ENCODE results near the gene TNFRSF4. TPM values are rescaled to one million over a fixed set of nuclear protein-coding genes. Genes with fewer than 3 reads are reported as not detected.

TNFRSF4 gene
- total RNA-seq, 4 donors from 2014 or later, result 2.4 to 10.7 (median 5.9) TPM

DNA sequence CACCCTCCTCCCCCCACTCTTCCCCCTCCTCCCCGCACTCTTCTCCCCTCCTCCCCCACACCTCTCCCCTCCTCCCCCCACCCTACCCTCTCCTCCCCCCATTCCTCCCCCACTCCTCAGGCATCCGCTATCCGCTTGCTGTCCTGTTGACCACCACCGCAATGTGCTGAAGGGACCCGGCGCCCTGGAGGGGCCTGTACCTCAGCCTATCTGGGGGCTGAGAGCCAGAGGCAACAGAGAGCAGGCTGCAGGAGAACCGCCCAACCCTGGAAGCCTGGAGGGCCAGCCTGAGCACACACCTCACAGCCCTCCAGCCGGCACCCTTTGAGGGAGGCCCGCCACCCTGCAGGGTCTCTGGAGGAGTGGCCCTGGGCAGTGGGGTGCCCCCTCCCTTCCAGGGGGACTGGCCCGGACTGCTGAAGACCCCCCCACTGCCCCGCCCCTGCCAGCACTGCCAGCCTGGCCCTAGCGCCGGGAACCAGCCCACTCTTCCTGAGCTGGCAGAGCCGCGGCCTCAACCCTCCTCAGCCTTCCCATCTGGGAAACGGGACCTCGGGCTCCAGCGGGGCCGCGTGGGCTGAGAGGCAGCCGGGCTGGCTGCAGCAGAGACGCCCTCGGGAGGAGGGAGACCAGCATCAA, 31.3 kb upstream of the TNFRSF4 start:
- no peak for ATAC-seq (ENCODE audit: low FRiP score)
- TF ChIP-seq, protein P1, sequence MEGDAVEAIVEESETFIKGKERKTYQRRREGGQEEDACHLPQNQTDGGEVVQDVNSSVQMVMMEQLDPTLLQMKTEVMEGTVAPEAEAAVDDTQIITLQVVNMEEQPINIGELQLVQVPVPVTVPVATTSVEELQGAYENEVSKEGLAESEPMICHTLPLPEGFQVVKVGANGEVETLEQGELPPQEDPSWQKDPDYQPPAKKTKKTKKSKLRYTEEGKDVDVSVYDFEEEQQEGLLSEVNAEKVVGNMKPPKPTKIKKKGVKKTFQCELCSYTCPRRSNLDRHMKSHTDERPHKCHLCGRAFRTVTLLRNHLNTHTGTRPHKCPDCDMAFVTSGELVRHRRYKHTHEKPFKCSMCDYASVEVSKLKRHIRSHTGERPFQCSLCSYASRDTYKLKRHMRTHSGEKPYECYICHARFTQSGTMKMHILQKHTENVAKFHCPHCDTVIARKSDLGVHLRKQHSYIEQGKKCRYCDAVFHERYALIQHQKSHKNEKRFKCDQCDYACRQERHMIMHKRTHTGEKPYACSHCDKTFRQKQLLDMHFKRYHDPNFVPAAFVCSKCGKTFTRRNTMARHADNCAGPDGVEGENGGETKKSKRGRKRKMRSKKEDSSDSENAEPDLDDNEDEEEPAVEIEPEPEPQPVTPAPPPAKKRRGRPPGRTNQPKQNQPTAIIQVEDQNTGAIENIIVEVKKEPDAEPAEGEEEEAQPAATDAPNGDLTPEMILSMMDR (IDR thresholded peaks at IDR 0.05), result no peak
- DNase-seq (ENCODE audit: low spot score), result no peak

DNA sequence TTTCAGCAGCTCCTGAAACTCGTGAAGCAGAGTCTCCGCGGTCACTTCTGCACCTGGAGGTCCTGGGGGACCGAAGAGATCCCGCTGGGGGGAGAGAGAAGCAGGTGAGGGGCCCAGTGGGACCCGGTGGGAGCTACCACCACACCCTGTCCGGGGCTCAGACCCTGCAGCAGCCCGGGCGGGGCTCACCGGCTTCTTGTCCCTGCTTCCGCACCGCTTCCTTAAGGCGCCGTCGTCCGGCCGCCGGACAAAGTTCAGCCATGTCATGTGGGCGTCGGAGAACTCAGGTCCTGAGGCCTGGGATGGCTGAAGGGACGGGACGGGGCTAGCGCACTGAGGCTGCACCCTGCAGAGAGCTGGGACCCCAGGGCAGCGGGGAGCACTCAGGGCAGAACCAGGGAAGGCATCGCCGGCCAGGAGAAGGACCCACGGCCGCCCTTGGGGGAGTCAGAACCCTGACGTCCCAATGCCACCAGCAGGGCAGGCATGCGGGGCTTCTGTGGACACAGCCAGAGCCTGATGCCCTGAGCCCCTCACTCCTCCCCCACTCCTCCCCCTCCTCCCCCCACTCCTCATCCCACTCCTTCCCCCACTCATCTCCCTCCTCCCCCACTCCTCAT, 30.3 kb upstream of the TNFRSF4 start:
- TF ChIP-seq, protein P1 (IDR thresholded peaks at IDR 0.05), result no peak
- ATAC-seq (ENCODE audit: low FRiP score), result no peak
- DNase-seq (ENCODE audit: low spot score), result no peak

DNA sequence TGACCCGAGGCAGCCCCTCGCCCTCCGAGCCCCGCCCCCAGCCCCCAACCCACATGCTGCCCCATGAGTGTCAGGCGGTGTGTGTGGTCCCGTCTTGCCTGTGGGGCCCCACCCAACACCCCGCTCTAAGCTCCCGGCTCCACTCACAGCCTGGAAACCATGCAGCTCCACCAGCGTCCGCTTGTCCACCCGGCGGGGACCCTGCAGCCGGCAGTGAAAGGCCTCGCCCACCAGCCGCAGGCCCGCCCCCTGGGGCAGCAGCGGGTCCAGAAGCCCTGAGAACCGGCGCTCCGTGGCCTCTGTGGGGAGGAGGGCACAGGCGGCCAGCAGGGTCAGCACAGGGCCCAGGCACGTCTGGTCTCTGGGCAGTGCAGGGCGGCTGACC, 29.8 kb upstream of the TNFRSF4 start:
- TF ChIP-seq, protein P1 (IDR thresholded peaks at IDR 0.05), result no peak
- DNase-seq (ENCODE audit: low spot score), result no peak
- ATAC-seq (ENCODE audit: low FRiP score), result no peak

DNA sequence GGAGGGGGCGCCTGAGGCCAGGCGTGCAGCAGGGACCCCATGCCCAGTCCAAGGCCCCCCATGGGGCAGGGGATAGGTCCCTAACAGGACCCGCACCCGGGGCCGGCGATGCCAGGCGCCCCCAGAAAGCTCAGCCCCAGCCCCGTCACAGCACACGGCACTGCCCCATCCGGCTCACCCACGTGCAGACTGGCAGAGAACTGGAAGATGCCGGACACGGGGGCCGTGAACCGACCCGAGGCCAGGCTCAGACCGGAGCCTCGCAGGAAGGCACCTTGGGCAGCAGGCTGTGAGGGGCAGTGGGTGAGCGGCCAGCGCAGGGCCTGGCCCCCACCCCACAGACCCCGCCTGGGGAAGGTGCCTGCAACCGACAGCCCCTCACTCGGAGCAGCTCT, 29.3 kb upstream of the TNFRSF4 start:
- TF ChIP-seq, protein P1 (IDR thresholded peaks at IDR 0.05), result no peak
- ATAC-seq (ENCODE audit: low FRiP score), result no peak
- DNase-seq (ENCODE audit: low spot score), result no peak

DNA sequence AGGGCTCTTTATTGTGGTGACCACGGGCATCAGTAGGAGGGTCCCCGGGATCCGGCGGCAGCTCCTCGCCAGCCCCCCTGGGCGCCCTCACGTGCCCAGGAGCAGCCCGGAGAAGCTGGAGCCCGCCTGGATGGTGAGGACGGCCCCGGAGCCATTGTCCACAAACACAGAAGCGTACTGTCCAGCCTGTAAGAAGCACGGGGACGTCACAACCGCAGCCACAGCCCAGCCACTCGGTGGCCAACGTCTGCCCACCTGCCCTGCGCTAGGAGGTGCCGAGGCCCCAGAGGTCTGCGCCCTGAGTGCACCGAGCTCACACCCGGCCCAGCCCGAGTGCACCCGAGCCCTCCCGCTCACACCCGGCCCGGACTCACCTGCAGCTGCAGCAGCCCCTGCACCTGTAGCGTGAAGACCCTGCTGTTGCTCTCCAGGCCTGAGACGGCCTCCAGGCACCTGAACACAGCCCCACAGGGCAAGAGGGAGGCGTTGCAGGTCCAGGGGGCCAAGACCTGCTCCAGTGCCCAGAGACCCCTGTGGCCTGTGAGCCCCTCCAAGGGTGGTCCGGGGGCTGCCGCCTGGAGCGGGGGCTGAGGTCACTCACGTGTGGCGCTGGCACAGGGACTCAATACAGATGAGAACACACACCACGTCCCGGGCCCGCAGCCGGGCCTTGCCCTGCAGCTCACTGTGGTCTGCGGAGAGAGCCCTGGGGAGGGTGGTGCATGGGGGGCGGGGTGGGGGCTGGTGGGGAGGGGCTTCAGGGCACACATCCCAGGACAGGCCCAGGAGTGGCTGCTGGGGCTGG, 28.7 kb upstream of the TNFRSF4 start:
- TF ChIP-seq, protein P1 (IDR thresholded peaks at IDR 0.05), result no peak
- ATAC-seq (ENCODE audit: low FRiP score) (no peak), DNase-seq (ENCODE audit: low spot score) (no peak)

DNA sequence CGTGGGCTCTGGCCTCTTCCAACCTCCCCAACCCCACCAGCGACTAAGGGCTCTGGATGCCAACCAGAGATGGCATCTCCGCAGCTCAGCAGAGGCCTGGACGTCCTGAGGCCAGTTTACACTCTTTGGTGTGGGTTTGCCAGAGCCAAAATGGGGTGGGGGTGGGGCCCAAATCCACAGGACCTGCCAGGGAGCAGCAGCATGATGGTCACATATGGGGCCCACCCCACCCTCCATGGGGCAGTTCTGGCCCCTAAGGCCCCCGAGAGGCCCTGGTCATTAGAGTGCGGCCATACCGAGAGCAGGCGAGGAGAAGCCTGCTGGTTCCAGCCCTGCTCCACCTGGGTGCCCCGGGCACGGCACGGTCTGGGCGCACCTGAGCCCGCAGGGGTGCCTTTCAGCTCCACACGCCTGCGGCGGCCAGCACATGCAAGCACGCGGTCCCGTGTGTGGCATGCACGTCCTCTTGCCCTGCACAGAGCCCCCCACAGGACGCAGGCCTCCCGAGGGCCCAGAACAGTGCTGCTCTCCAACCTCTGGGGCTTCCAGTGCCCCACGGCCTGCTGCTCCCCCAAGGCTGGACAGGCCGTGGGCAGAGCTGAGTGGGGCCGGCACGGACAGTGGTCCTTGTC, 27.8 kb upstream of the TNFRSF4 start:
- ATAC-seq (ENCODE audit: low FRiP score) (no peak), DNase-seq (ENCODE audit: low spot score) (no peak)
- TF ChIP-seq, protein P1 (IDR thresholded peaks at IDR 0.05), result no peak

Data from omental fat pad (tissue), 4 donors.